Measurements from ENCODE around the gene INSM1.

DNA sequence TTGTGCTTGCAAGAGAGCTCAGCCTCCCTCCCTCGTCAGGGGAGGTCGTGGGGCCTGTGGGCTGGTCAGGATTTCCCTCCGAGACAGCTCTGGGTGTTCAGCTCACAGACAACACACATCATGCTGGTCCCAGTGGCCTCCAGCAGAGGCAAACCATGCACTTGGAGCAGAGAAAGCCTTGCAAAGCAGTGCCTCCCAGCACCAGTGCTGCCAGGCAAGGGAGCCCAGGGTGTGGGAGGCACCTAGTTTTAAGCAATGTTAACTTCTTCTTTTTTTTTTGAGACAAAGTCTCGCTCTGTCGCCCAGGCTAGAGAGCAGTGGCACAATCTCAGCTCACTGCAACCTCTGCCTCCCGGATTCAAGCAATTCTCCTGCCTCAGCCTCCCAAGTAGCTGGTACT is 34.0 kb upstream of the INSM1 start:
- no peak for TF ChIP-seq EZH2 (IDR thresholded peaks at IDR 0.05; ENCODE audit: low read length)
- TF ChIP-seq, protein P1, sequence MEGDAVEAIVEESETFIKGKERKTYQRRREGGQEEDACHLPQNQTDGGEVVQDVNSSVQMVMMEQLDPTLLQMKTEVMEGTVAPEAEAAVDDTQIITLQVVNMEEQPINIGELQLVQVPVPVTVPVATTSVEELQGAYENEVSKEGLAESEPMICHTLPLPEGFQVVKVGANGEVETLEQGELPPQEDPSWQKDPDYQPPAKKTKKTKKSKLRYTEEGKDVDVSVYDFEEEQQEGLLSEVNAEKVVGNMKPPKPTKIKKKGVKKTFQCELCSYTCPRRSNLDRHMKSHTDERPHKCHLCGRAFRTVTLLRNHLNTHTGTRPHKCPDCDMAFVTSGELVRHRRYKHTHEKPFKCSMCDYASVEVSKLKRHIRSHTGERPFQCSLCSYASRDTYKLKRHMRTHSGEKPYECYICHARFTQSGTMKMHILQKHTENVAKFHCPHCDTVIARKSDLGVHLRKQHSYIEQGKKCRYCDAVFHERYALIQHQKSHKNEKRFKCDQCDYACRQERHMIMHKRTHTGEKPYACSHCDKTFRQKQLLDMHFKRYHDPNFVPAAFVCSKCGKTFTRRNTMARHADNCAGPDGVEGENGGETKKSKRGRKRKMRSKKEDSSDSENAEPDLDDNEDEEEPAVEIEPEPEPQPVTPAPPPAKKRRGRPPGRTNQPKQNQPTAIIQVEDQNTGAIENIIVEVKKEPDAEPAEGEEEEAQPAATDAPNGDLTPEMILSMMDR (optimal IDR thresholded peaks at IDR 0.05 in 1 of 3, IDR thresholded peaks at IDR 0.05 in 1 of 3, conservative IDR thresholded peaks at IDR 0.05 in 1 of 3; ENCODE audit: extremely low read depth in 1 of 3, insufficient read depth in 2 of 3, low read length in 3 of 3): no peak
